ENCODE measurements around the gene CD82.

Gene CD82

GRCh38 chr11:44564166-44564565, 1.3 kb upstream of the CD82 start:
- Histone ChIP-seq H3K27ac (ENCODE audit: low read length) (peak overlapping the region; percentile 37; the same call in 1 of the 2 replicates), H3K9ac (ENCODE audit: low read length) (peak overlapping the region; percentile 80)

GRCh38 chr11:44564670-44565210, 723 bp upstream of the CD82 start:
- no peak for TF ChIP-seq CTCF (IDR thresholded peaks at IDR 0.05; ENCODE audit: low read depth, low read length)
- no peak for TF ChIP-seq EZH2phosphoT487 (IDR thresholded peaks at IDR 0.05; ENCODE audit: low read depth)
- Histone ChIP-seq H3K4me2 (ENCODE audit: low read length) (peak overlapping the region; percentile 99), H2AFZ (ENCODE audit: low read depth, low read length) (peak overlapping the region; percentile 39; the same call in 1 of the 2 replicates), H3K27me3 (ENCODE audit: low read depth, low read length) (no peaks in the 10 kb centered on the region), H3K9ac (ENCODE audit: low read length) (peak overlapping the region; percentile 80), H3K9me3 (ENCODE audit: insufficient read depth, low read length) (no peaks in the 10 kb centered on the region), H3K27ac (ENCODE audit: low read length) (peak overlapping the region; percentile 37), H3K4me1 (ENCODE audit: low read length) (peaks cover 59% of the 10 kb centered on the region), H3K79me2 (ENCODE audit: low read length) (peaks cover 43% of the 10 kb centered on the region), H3K4me3 (ENCODE audit: low read length) (peak overlapping the region; percentile 89), H4K20me1 (ENCODE audit: insufficient read depth, low read length) (peaks cover 32% of the 10 kb centered on the region), H3K36me3 (replicated peaks; ENCODE audit: low read depth, low read length) (peaks cover 28% of the 10 kb centered on the region)

More at GRCh38 chr11:44564166-44564565, 1.3 kb upstream of the CD82 start:
- Histone ChIP-seq H4K20me1 (ENCODE audit: insufficient read depth, low read length) (peaks cover 27% of the 10 kb centered on the region), H3K36me3 (replicated peaks; ENCODE audit: low read depth, low read length) (peaks cover 23% of the 10 kb centered on the region), H3K4me1 (ENCODE audit: low read length) (peaks cover 59% of the 10 kb centered on the region), H2AFZ (ENCODE audit: low read depth, low read length) (no peak overlapping the region), H3K27me3 (ENCODE audit: low read depth, low read length) (no peaks in the 10 kb centered on the region), H3K4me2 (ENCODE audit: low read length) (peak overlapping the region; percentile 99), H3K79me2 (ENCODE audit: low read length) (peaks cover 37% of the 10 kb centered on the region), H3K9me3 (ENCODE audit: insufficient read depth, low read length) (no peaks in the 10 kb centered on the region), H3K4me3 (ENCODE audit: low read length) (peak overlapping the region; percentile 89)
- TF ChIP-seq EZH2phosphoT487 (IDR thresholded peaks at IDR 0.05; ENCODE audit: low read depth) = no peak
- TF ChIP-seq CTCF (IDR thresholded peaks at IDR 0.05; ENCODE audit: low read depth, low read length) = no peak

GRCh38 chr11:44565953-44566949, 788 bp downstream of the CD82 start:
- H3K4me1 ChIP-seq (ENCODE audit: low read length) = peaks cover 53% of the 10 kb centered on the region
- peak overlapping the region; percentile 92 for H3K4me2 ChIP-seq (ENCODE audit: low read length)
- peak overlapping the region; percentile 90 for H3K9ac ChIP-seq (ENCODE audit: low read length)
- H4K20me1 ChIP-seq (ENCODE audit: insufficient read depth, low read length) = peaks cover 47% of the 10 kb centered on the region
- no peaks in the 10 kb centered on the region for H3K27me3 ChIP-seq (ENCODE audit: low read depth, low read length)
- no peaks in the 10 kb centered on the region for H3K9me3 ChIP-seq (ENCODE audit: insufficient read depth, low read length)
- peak overlapping the region; percentile 62 for H3K27ac ChIP-seq (ENCODE audit: low read length)
- H3K4me3 ChIP-seq (ENCODE audit: low read length) = peak overlapping the region; percentile 98
- H3K36me3 ChIP-seq (replicated peaks; ENCODE audit: low read depth, low read length) = peaks cover 37% of the 10 kb centered on the region
- H2AFZ ChIP-seq (ENCODE audit: low read depth, low read length) = no peak overlapping the region
- H3K79me2 ChIP-seq (ENCODE audit: low read length) = peaks cover 58% of the 10 kb centered on the region
- TF ChIP-seq EZH2phosphoT487 (IDR thresholded peaks at IDR 0.05; ENCODE audit: low read depth) (no peak), CTCF (IDR thresholded peaks at IDR 0.05; ENCODE audit: low read depth, low read length) (no peak)

Data from OCI-LY3 (cell line).